HL-60 (cell line): ENCODE measurements around the gene CTSD.

ENCODE experiments used
- CTCF ChIP-seq: IDR thresholded peaks from one replicate; pipeline ENCODE4 v1.5.1; 2011; ENCODE audit warnings: low read length, control low read depth, inconsistent platforms; ENCODE audit not compliant: insufficient read depth
- POLR2AphosphoS5 ChIP-seq: IDR thresholded peaks from 2 replicates; pipeline ENCODE4 v1.6.1; 2012; ENCODE audit warnings: low read depth

GRCh38 chr11:1803246-1803645 is 39.5 kb upstream of the CTSD start:
- no peak for TF ChIP-seq CTCF
- no peak for TF ChIP-seq POLR2AphosphoS5
